HCT116 (cell line): Measurements from ENCODE around the gene MAP7. TPM values are rescaled to one million over a fixed set of nuclear protein-coding genes. Genes with fewer than 3 reads are reported as not detected.

ENCODE experiments used
- ATAC-seq: fragments of 200-7000 bp; cut with Tn5 transposase; 2 replicates; pipeline ENCODE4 v1.9.1; 2020; ENCODE audit warnings: mild to moderate bottlenecking, moderate library complexity
- BruUV-seq: library from RNA; stranded (reverse); fragments of 400-500 nt; replicated peaks from 2 replicates; lab custom pipeline; 2021; lab: Mats Ljungman, UMichigan
- CTCF ChIA-PET: fragments of 300-600 bp; sonication (Branson Sonifier 250); formaldehyde crosslinking; loops from one replicate; lab custom pipeline; 2021; ENCODE audit warnings: antibody characterized with exemption; lab: Charles Lee
- POLR2A ChIA-PET: fragments of 300-600, 350-600 bp; sonication (Branson Sonifier 250); formaldehyde crosslinking; loops from one replicate; lab custom pipeline; 2021; ENCODE audit warnings: antibody characterized with exemption; lab: Charles Lee
- RAD21 ChIA-PET, 2 experiments: fragments of 300-600 bp; sonication (Branson Sonifier 250); formaldehyde crosslinking; loops; one replicate each; lab custom pipeline; 2023; ENCODE audit warnings: low total read pairs in 2 of 2; ENCODE audit not compliant: uncharacterized antibody in 2 of 2, unreplicated experiment in 2 of 2, low non-redundant PET in 1 of 2; lab: Charles Lee
- DNase-seq: peaks from one replicate; pipeline ENCODE4 v3.0.0-alpha.2; 2010; ENCODE audit warnings: low read depth, low spot score
- H2AFZ ChIP-seq: fragments of 200-600 bp; shearing (Covaris generic), sonication (generic); 2 replicates; pipeline ENCODE4 v1.6.1; 2017; ENCODE audit warnings: low read depth, mixed run types, mixed read lengths, antibody characterized with exemption, low read length; ENCODE audit not compliant: poor library complexity, severe bottlenecking
- H3K27ac ChIP-seq: 2 replicates; pipeline ENCODE4 v1.5.1; 2012; ENCODE audit warnings: low read depth, low read length
- H3K27me3 ChIP-seq: fragments of 200-600 bp; sonication (generic); 2 replicates; pipeline ENCODE4 v1.6.1; 2016; ENCODE audit warnings: mixed run types, low read length, mixed read lengths; ENCODE audit not compliant: insufficient read depth
- H3K36me3 ChIP-seq, 2 experiments: fragments of 200-500 bp in 1 of 2; fragments of 200-600 bp in 1 of 2; sonication (Bioruptor generic) in 1 of 2; sonication (generic) in 1 of 2; 2 replicates each; pipeline versions ENCODE4 v1.5.1 to v1.6.1; 2014 to 2016; ENCODE audit warnings: low read length in 2 of 2, inconsistent platforms in 1 of 2, mixed read lengths in 1 of 2, mixed run types in 1 of 2; ENCODE audit not compliant: insufficient read depth in 2 of 2, control insufficient read depth in 1 of 2
- H3K4me1 ChIP-seq, 2 experiments: fragments of 200-600 bp in 1 of 2; sonication (generic) in 1 of 2; 2 replicates each; pipeline versions ENCODE4 v1.5.1 to v1.6.1; 2012 to 2017; ENCODE audit warnings: low read length in 2 of 2, inconsistent platforms in 1 of 2, mild to moderate bottlenecking in 1 of 2, mixed read lengths in 1 of 2, mixed run types in 1 of 2, moderate library complexity in 1 of 2; ENCODE audit not compliant: insufficient read depth in 2 of 2, control insufficient read depth in 1 of 2
- H3K4me2 ChIP-seq: fragments of 200-600 bp; sonication (generic); 2 replicates; pipeline ENCODE4 v1.6.1; 2017; ENCODE audit warnings: mixed run types, low read length, mixed read lengths
- H3K4me3 ChIP-seq, 2 experiments: fragments of 200-600 bp in 1 of 2; sonication (generic) in 1 of 2; replicated peaks in 1 of 2; 2 replicates each; pipeline ENCODE4 v1.5.1; 2011 to 2016; ENCODE audit warnings: low read length in 2 of 2, control low read depth in 1 of 2, low read depth in 1 of 2, mild to moderate bottlenecking in 1 of 2, mixed read lengths in 1 of 2, mixed run types in 1 of 2
- H3K79me2 ChIP-seq: fragments of 200-600 bp; sonication (generic); 2 replicates; pipeline ENCODE4 v1.6.1; 2017; ENCODE audit warnings: mild to moderate bottlenecking, mixed run types, low read length, moderate library complexity, mixed read lengths; ENCODE audit not compliant: insufficient read depth
- H3K9ac ChIP-seq: fragments of 200-600 bp; sonication (generic); 2 replicates; pipeline ENCODE4 v1.6.1; 2016; ENCODE audit warnings: low read length, mixed read lengths
- H3K9me2 ChIP-seq: fragments of 200-600 bp; sonication (generic), shearing (Covaris generic); 2 replicates; pipeline ENCODE4 v1.6.1; 2017; ENCODE audit warnings: mixed run types, mild to moderate bottlenecking, moderate library complexity; ENCODE audit not compliant: insufficient read depth
- H3K9me3 ChIP-seq, 2 experiments: fragments of 200-500 bp in 1 of 2; fragments of 200-600 bp in 1 of 2; sonication (Bioruptor generic) in 1 of 2; sonication (generic) in 1 of 2; 2 replicates each; pipeline ENCODE4 v1.6.1; 2014 to 2017; ENCODE audit warnings: low read length in 2 of 2, mixed read lengths in 2 of 2, inconsistent platforms in 1 of 2, low read depth in 1 of 2, mild to moderate bottlenecking in 1 of 2, mixed run types in 1 of 2, moderate library complexity in 1 of 2; ENCODE audit not compliant: control insufficient read depth in 1 of 2, insufficient read depth in 1 of 2
- H4K20me1 ChIP-seq: fragments of 200-600 bp; sonication (generic), shearing (Covaris generic); 2 replicates; pipeline ENCODE4 v1.6.1; 2017; ENCODE audit warnings: mixed run types, mild to moderate bottlenecking, moderate library complexity; ENCODE audit not compliant: insufficient read depth
- ATF3 ChIP-seq: IDR thresholded peaks from 2 replicates; pipeline ENCODE4 v1.6.1; 2012
- CBX3 ChIP-seq: IDR thresholded peaks from 2 replicates; pipeline ENCODE4 v1.6.1; 2012; ENCODE audit warnings: low read depth
- CEBPB ChIP-seq: IDR thresholded peaks from 2 replicates; pipeline ENCODE4 v1.6.1; 2012; ENCODE audit warnings: low read depth
- CTCF ChIP-seq, 3 experiments: fragments of 200-600 bp in 1 of 3; sonication (generic) in 1 of 3; IDR thresholded peaks in 2 of 3; conservative IDR thresholded peaks in 1 of 3; 2 replicates each; pipeline ENCODE4 v1.5.1; 2012 to 2017; ENCODE audit warnings: low read depth in 2 of 3, low read length in 2 of 3, antibody characterized with exemption in 1 of 3, borderline replicate concordance in 1 of 3, control low read depth in 1 of 3, mild to moderate bottlenecking in 1 of 3, mixed read lengths in 1 of 3, mixed run types in 1 of 3, moderate library complexity in 1 of 3; ENCODE audit not compliant: insufficient read depth in 1 of 3
- ELF1 ChIP-seq: IDR thresholded peaks from 2 replicates; pipeline ENCODE4 v1.6.1; 2012; ENCODE audit warnings: low read depth, borderline replicate concordance
- EZH2phosphoT487 ChIP-seq: fragments of 200-600 bp; IDR thresholded peaks from 2 replicates; pipeline ENCODE4 v1.6.1; 2018; ENCODE audit warnings: antibody characterized with exemption, borderline replicate concordance
- FOSL1 ChIP-seq: IDR thresholded peaks from 2 replicates; pipeline ENCODE4 v1.6.1; 2012; ENCODE audit warnings: low read depth
- POLR2A ChIP-seq: IDR thresholded peaks from 2 replicates; pipeline ENCODE4 v1.7.0; 2011; ENCODE audit warnings: borderline replicate concordance; ENCODE audit not compliant: insufficient read depth, insufficient read length; ENCODE audit errors: extremely low read depth
- POLR2AphosphoS5 ChIP-seq: IDR thresholded peaks from 2 replicates; pipeline ENCODE4 v1.6.1; 2011; ENCODE audit warnings: mild to moderate bottlenecking, low read depth, low read length, moderate library complexity
- RAD21 ChIP-seq: IDR thresholded peaks from 2 replicates; pipeline ENCODE4 v1.6.1; 2012; ENCODE audit warnings: low read depth, mild to moderate bottlenecking
- SP1 ChIP-seq: IDR thresholded peaks from 2 replicates; pipeline ENCODE4 v1.6.1; 2012; ENCODE audit warnings: low read depth
- SRF ChIP-seq: IDR thresholded peaks from 2 replicates; pipeline ENCODE4 v1.6.1; 2012; ENCODE audit warnings: low read depth
- TCF7L2 ChIP-seq: IDR thresholded peaks from 2 replicates; pipeline ENCODE4 v1.7.0; 2011; ENCODE audit warnings: borderline replicate concordance, inconsistent platforms; ENCODE audit not compliant: insufficient read depth, insufficient read length; ENCODE audit errors: extremely low read depth
- YY1 ChIP-seq: IDR thresholded peaks from 2 replicates; pipeline ENCODE4 v1.6.1; 2011; ENCODE audit warnings: low read length, low read depth, moderate library complexity, mild to moderate bottlenecking; ENCODE audit not compliant: insufficient replicate concordance; ENCODE audit errors: extremely low read depth
- ZFX ChIP-seq: fragments of 450-650 bp; IDR thresholded peaks from 2 replicates; pipeline ENCODE4 v1.6.1; 2017
- ZNF274 ChIP-seq: fragments of 200-500 bp; sonication (Bioruptor generic); IDR thresholded peaks from 2 replicates; pipeline ENCODE4 v1.6.1; 2014; ENCODE audit warnings: mild to moderate bottlenecking, low read depth, low read length, inconsistent platforms
- intact Hi-C: fragments of 100-400 bp; cut with micrococcal nuclease; formaldehyde crosslinking; loops from 2 replicates; pipeline ENCODE4 v1.10.0; 2022
- total RNA-seq: library from RNA; stranded (reverse); gene quantifications from one replicate; pipeline ENCODE4 v1.2.1, GENCODE V29; 2021; ENCODE audit not compliant: unreplicated experiment

Gene MAP7
- total RNA-seq, 1 experiment from 2014 or later, result 35.5 TPM

- POLR2A ChIA-PET, result no interaction called here
Measured at GRCh38 chr6:136514591-136514990, 35.6 kb downstream of the MAP7 start.

More at GRCh38 chr6:136514591-136514990, 35.6 kb downstream of the MAP7 start:
- no peak overlapping the region for H3K9ac ChIP-seq
- H3K79me2 ChIP-seq, result peaks cover 22% of the 10 kb centered on the region
- H3K27ac ChIP-seq, result no peak overlapping the region
- RAD21 ChIA-PET, result no interaction called here
- CTCF ChIA-PET, result no interaction called here
- intact Hi-C loops, result no loop called here
- H3K4me1 ChIP-seq, result no peaks in the 10 kb centered on the region
- BruUV-seq, result no TSS peak
- no peak for ATAC-seq
- no peak overlapping the region for H2AFZ ChIP-seq
- H3K27me3 ChIP-seq, result no peaks in the 10 kb centered on the region
- H3K9me2 ChIP-seq, result no peaks in the 10 kb centered on the region
- H3K4me2 ChIP-seq, result no peak overlapping the region
- no peak overlapping the region for H3K4me3 ChIP-seq
- TF ChIP-seq FOSL1 (no peak), POLR2A (no peak), SRF (no peak), CTCF (IDR thresholded peaks at IDR 0.05 in 2 of 3, conservative IDR thresholded peaks at IDR 0.05 in 1 of 3; ENCODE audit: borderline replicate concordance in 1 of 3, insufficient read depth in 1 of 3, low read depth in 2 of 3, low read length in 2 of 3) (no peak), ZNF274 (no peak), YY1 (no peak), POLR2AphosphoS5 (no peak), CEBPB (no peak), EZH2phosphoT487 (no peak), ZFX (no peak), TCF7L2 (no peak), CBX3 (no peak), ATF3 (no peak), RAD21 (no peak), SP1 (no peak), ELF1 (no peak)
- H4K20me1 ChIP-seq, result no peaks in the 10 kb centered on the region
- no peaks in the 10 kb centered on the region for H3K9me3 ChIP-seq
- H3K36me3 ChIP-seq, result no peaks in the 10 kb centered on the region
- no peak for DNase-seq
